ENCODE measurements around the gene LUC7L2.
"Not testable (repeated sequence)": the region's sequence is repeated elsewhere in the genome, so short reads cannot be mapped to it uniquely, and the experiment has no call there.

LUC7L2 gene

GRCh38 chr7:139446051-139446890, 86.6 kb downstream of the LUC7L2 start:
- DNase-seq (ENCODE audit: low read depth), result no peak

- DNase-seq (ENCODE audit: low read depth), result no peak
These were observed 91.2 kb downstream of the LUC7L2 start for GRCh38 chr7:139450851-139451250.

DNA sequence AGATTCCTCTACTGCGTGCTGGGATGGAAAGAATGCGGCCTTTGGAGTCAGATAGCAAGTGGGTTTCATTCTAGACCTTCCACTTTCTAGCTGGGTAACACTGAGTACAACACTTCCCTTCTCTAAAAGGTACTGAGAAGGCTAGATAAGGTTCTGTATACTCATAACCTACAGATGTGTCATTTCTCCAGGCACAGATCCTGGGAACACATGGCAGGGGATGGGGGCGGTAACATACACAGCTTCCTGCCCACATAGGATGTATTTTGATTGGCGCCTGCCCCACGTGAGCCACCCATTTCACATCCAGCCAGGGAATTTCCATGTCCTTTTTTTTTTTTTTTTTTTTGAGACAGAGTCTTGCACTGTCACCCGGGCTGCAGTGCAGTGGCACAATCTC, 91.9 kb downstream of the LUC7L2 start:
- DNase-seq (ENCODE audit: low read depth), result no peak

- DNase-seq (ENCODE audit: low read depth), result no peak
These were observed 93.4 kb downstream of the LUC7L2 start for GRCh38 chr7:139452958-139453672.

GRCh38 chr7:139453673-139454321, 94.1 kb downstream of the LUC7L2 start:
- no peak for DNase-seq (ENCODE audit: low read depth)

GRCh38 chr7:139455789-139456188, 96.1 kb downstream of the LUC7L2 start:
- no peak for DNase-seq (ENCODE audit: low read depth)

DNA sequence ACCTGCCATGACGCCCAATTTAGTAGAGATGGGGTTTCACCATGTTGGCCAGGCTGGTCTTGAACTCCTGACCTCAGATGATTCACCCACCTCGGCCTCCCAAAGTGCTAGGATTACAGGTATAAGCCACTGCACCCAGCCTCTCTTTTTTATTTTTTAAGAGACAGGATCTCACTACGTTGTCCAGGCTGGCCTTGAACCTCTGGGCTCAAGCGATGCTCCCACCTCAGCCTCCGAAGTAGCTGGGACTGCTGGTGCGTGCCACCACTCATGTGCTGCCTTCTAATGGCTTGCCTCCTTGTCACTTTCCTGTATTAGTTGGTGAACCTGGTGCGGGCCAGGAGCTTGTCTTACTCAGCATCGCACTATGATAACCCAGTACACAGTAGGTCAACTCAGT, 96.8 kb downstream of the LUC7L2 start:
- DNase-seq (ENCODE audit: low read depth), result no peak

DNA sequence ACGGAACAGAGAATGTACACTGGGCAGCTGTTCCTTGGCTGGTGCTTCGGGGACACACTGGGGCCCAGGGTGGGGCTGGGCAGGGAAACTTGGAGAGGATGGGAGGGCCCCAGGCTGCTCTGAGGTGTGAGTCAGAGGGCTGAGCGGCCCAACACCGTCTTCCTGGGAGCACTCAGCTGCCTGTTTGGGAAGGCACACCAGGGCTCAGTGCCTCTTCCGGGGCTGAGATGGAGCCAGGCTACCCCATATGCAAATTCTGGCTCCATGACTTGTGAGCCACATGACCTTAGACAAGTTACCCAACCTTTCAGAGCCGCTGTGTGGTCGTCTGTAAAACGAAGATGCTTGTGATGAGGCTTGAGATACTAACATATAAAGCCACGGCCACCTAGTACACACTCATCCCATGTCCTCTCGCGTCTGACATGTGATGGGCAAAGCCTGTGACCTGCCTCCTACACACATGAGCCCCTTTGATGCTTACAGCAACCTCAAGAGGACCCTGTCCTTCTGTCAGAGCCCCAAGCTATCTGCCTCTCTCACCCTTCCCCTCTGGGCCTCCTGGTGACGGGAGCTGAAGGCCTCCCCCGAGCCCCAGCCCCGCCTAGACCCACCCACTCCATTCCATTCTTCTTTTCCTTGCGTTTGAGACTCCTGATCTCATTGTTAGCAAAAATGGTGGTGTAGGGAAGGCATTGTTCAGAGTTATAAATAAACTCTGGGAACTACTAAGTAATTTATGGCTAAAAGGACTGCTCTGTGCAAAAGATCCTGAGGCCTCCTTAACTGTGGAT, 97.7 kb downstream of the LUC7L2 start:
- no peak for DNase-seq (ENCODE audit: low read depth)

DNA sequence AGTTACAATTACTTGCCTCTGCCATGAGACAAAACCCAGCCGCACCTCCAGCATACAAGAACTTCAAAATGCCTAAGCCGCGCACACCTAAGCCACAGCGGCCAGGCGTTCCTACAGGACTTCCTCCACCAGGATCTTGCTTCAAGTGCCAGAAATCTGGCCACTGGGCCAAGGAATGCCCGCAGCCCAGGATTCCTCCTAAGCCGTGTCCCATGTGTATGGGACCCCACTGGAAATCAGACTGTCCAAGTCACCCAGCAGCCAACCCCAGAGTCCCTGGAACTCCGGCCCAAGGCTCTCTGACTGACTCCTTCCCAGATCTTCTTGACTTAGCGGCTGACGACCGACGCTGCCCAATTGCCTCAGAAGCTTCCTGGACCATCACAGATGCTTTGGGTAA, 103.7 kb downstream of the LUC7L2 start:
- not testable (repeated sequence) for DNase-seq (ENCODE audit: low read depth)

GRCh38 chr7:139464511-139464910, 104.8 kb downstream of the LUC7L2 start:
- not testable (repeated sequence) for DNase-seq (ENCODE audit: low read depth)

GRCh38 chr7:139465072-139465471, 105.4 kb downstream of the LUC7L2 start:
- DNase-seq (ENCODE audit: low read depth), result not testable (repeated sequence)

- not testable (repeated sequence) for DNase-seq (ENCODE audit: low read depth)
These were observed 108.0 kb downstream of the LUC7L2 start for GRCh38 chr7:139467729-139468128.

DNA sequence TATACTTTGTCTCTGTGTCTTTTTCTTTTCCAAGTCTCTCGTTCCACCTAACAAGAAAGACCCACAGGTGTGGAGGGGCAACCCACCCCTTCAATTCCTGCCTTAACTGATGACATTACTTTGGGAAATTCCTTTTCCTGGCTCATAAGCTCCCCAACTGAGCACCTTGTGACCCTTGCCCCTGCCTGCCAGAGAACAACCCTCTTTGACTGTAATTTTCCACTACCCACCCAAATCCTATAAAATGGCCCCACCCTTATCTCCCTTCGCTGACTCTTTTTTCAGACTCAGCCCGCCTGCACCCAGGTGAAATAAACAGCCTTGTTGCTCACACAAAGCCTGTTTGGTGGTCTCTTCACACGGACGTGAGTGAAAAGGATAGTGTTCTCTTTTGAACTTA, 108.6 kb downstream of the LUC7L2 start:
- not testable (repeated sequence) for DNase-seq (ENCODE audit: low read depth)

- no peak for DNase-seq (ENCODE audit: low read depth)
These were observed 112.2 kb downstream of the LUC7L2 start for GRCh38 chr7:139471740-139472353.

Data from stimulated activated CD8-positive, alpha-beta memory T cell treated with anti-CD3 and anti-CD28 coated beads, Interleukin-15, amount 100 ng/mL, for 1 hour (primary cell).